Transverse colon (tissue), 4 donors: Measurements from ENCODE around the gene CCNE1. TPM values are rescaled to one million over a fixed set of nuclear protein-coding genes. Genes with fewer than 3 reads are reported as not detected.
"Not testable (repeated sequence)": the region's sequence is repeated elsewhere in the genome, so short reads cannot be mapped to it uniquely, and the experiment has no call there.

Experiments
- DNase-seq: peaks from one replicate; pipeline ENCODE4 v3.0.0-alpha.2; 2019
- H3K27ac ChIP-seq, 4 donors: fragments of 200-600 bp; sonication (generic); 2 replicates each; pipeline ENCODE4 v1.5.1; 2016 to 2018; ENCODE audit warnings: inconsistent platforms in 4 of 4
- H3K27me3 ChIP-seq: fragments of 200-600 bp; sonication (generic); 2 replicates; pipeline ENCODE4 v1.5.1; 2017; ENCODE audit warnings: inconsistent platforms
- H3K36me3 ChIP-seq, 4 donors: fragments of 200-600 bp; sonication (generic); 2 replicates each; pipeline ENCODE4 v1.5.1; 2017 to 2019; ENCODE audit warnings: inconsistent platforms in 4 of 4
- H3K4me1 ChIP-seq, 4 donors: fragments of 200-600 bp; sonication (generic); 2 replicates each; pipeline ENCODE4 v1.5.1; 2017 to 2020; ENCODE audit warnings: inconsistent platforms in 4 of 4
- H3K4me3 ChIP-seq, 4 donors: fragments of 200-600 bp; sonication (generic); 1 replicate in 1 of 4; 2 replicates in 3 of 4; pipeline versions ENCODE4 v1.5.1 to v1.6.1; 2017 to 2019; ENCODE audit warnings: inconsistent platforms in 4 of 4
- H3K9me3 ChIP-seq, 2 donors: fragments of 200-600 bp; sonication (generic); 2 replicates each; pipeline ENCODE4 v1.5.1; 2017 to 2019; ENCODE audit warnings: inconsistent platforms in 2 of 2
- EP300 ChIP-seq: sonication (generic); formaldehyde crosslinking; IDR thresholded peaks from one replicate; pipeline ENCODE4 v1.6.1; 2017; ENCODE audit warnings: antibody characterized with exemption, low read depth
- POLR2A ChIP-seq: fragments of 450-650 bp; IDR thresholded peaks from one replicate; pipeline ENCODE4 v1.6.1; 2016; ENCODE audit warnings: antibody characterized with exemption, mild to moderate bottlenecking, moderate library complexity
- POLR2AphosphoS5 ChIP-seq, 3 donors: sonication (generic); formaldehyde crosslinking; IDR thresholded peaks; one replicate each; pipeline ENCODE4 v1.6.1; 2016; ENCODE audit warnings: antibody characterized with exemption in 3 of 3
- whole genome bisulfite sequencing, 2 donors: methylation state at CpG; one replicate each; pipeline ENCODE4 v1.1.5; 2018; ENCODE audit warnings: low coverage in 1 of 2; 5-methylcytosine and 5-hydroxymethylcytosine counted together
- in situ Hi-C, 4 donors: fragments of 200-750 bp; cut with MboI; loops; one replicate each; pipeline versions ENCODE4 v1.15.0 to v1.15.1; 2017; ENCODE audit warnings: low sequenced_read_pairs in 3 of 4, low pct_ligation_motif_present in 1 of 4, low pct_unique_long_range_greater_than_20kb in 1 of 4
- intact Hi-C: fragments of 100-400 bp; cut with DNase I; formaldehyde crosslinking; loops from one replicate; pipeline ENCODE4 v1.15.1; 2023; ENCODE audit warnings: low total_unique reads
- total RNA-seq, 4 donors: library from RNA; depleted of rRNA; stranded (reverse); fragments of >200 nt; gene quantifications; one replicate each; pipeline ENCODE4 v1.1.0, GENCODE V29; 2016
- TF ChIP-seq, protein P1 (sequence below), 5 experiments: fragments of 200-600 bp in 3 of 5; fragments of 450-650 bp in 2 of 5; sonication (generic) in 3 of 5; IDR thresholded peaks; 1 replicate in 2 of 5; 2 replicates in 3 of 5; pipeline ENCODE4 v1.5.1; 2016 to 2017; ENCODE audit warnings: antibody characterized with exemption in 5 of 5, inconsistent platforms in 3 of 5, mild to moderate bottlenecking in 2 of 5, moderate library complexity in 1 of 5

CCNE1 gene
- total RNA-seq, 4 donors from 2014 or later: 1.7 to 30.3 (median 5.8) TPM

DNA sequence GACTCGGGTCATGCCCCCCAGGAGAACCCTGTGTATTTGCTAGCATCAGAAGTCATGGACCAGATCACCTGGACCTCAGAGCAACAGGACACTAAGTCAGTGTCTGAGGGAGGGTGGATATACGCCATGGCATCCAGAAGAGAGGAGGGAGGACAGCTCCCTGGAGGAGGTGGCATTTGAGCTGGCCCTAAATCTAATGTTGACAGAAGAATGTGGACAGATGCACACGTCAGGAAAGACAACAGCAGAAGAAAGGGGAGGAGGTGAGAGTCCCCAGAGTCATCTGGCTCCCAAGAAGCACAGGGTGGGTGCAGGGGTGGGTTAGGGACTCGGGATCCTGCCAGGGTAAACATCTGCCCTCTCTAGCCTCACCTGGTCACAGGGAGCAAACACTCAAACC is 24.5 kb upstream of the CCNE1 start:
- Histone ChIP-seq H3K4me3 (no peak overlapping the region), H3K9me3 (no peaks in the 10 kb centered on the region), H3K27ac (no peak overlapping the region), H3K27me3 (no peaks in the 10 kb centered on the region), H3K4me1 (no peaks in the 10 kb centered on the region), H3K36me3 (no peaks in the 10 kb centered on the region)
- TF ChIP-seq, protein P1, sequence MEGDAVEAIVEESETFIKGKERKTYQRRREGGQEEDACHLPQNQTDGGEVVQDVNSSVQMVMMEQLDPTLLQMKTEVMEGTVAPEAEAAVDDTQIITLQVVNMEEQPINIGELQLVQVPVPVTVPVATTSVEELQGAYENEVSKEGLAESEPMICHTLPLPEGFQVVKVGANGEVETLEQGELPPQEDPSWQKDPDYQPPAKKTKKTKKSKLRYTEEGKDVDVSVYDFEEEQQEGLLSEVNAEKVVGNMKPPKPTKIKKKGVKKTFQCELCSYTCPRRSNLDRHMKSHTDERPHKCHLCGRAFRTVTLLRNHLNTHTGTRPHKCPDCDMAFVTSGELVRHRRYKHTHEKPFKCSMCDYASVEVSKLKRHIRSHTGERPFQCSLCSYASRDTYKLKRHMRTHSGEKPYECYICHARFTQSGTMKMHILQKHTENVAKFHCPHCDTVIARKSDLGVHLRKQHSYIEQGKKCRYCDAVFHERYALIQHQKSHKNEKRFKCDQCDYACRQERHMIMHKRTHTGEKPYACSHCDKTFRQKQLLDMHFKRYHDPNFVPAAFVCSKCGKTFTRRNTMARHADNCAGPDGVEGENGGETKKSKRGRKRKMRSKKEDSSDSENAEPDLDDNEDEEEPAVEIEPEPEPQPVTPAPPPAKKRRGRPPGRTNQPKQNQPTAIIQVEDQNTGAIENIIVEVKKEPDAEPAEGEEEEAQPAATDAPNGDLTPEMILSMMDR (IDR thresholded peaks at IDR 0.05): no peak
- TF ChIP-seq EP300 (no peak), POLR2AphosphoS5 (IDR thresholded peaks at IDR 0.05) (no peak), POLR2A (no peak)
- intact Hi-C loops (no loop called here), in situ Hi-C loops (no loop called here)
- WGBS, 2 donors: 54 to 59% methylated on average over 4 of the region's 4 CpGs
- DNase-seq: no peak

DNA sequence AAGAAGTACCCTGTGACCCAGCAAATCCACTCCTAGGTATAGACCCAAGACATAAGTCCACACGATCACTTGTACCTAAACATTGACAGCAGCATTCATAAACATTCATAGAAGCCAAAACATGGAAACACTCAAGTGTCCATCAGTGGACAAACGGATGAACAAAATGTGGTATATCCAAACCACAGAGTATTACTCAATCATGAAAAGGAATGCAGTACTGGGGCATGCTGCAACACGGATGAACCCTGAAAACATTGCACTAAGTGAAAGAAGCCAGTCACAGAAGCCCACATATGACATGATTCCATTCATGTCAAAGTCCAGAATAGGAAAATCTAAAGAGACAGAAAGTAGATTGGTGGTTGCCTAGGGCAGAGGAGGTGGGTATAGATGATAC is 22.8 kb upstream of the CCNE1 start:
- no peak overlapping the region for H3K27ac ChIP-seq
- no peaks in the 10 kb centered on the region for H3K36me3 ChIP-seq
- WGBS, 2 donors: 67 to 88% methylated on average over 2 to 3 of the region's 3 CpGs
- H3K9me3 ChIP-seq: no peaks in the 10 kb centered on the region
- intact Hi-C loops (no loop called here), in situ Hi-C loops (no loop called here)
- no peaks in the 10 kb centered on the region for H3K4me1 ChIP-seq
- TF ChIP-seq, protein P1 (IDR thresholded peaks at IDR 0.05): no peak
- TF ChIP-seq EP300 (no peak), POLR2AphosphoS5 (IDR thresholded peaks at IDR 0.05) (no peak), POLR2A (no peak)
- no peak overlapping the region for H3K4me3 ChIP-seq
- no peaks in the 10 kb centered on the region for H3K27me3 ChIP-seq
- DNase-seq: no peak

DNA sequence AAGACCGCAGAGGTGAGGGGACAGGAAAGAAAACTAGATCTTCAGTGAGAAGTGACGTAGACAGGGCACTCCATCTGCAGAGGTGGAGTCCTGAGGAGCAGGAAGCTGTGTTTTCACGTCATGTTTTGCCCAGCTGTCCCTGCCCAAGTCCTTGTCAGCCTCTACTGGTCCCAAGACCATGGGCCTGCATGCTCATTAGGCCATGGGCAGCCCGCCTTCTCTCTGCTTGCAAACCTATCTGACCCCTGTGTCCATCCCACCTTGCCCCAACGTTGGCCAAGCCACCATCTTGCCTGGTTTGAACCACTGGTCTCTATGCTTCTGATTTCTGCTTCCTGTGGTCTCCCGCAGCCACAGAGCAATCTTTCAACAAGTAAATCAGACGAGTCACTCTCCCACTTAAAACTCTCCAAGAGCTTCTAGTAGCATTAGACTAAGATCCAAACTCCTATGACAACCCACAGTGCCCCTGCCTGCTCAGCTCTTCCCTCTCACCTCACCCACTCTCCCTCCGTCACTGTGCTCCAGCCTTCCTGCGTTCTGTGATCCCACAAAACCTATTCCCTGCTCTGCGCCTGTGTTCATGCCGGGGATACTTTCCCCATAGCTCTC is 18.6 kb upstream of the CCNE1 start:
- no peak for DNase-seq
- in situ Hi-C loops: no loop called here
- WGBS, 2 donors: 80 to 100% methylated on average over 4 to 11 of the region's 11 CpGs

DNA sequence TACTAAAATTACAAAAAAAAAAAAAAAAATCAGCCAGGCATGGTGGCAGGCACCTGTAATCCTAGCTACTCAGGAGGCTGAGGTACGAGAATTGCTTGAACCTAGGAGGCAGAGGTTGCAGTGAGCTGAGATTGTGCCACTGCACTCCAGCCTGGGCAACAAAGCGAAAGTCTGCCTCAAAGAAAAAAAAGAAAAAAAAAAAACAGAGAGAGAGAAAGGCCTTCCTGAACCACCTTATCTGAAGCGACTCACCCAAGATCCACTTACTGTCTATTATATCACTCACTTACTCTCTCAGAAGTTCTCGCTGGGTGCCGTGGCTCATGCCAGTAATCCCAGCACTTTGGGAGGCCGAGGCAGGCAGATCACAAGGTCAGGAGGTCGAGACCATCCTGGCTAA is 17.3 kb upstream of the CCNE1 start:
- WGBS, 2 donors: 86 to 100% methylated on average over 1 to 7 of the region's 7 CpGs
- H3K4me1 ChIP-seq, in situ Hi-C loops, H3K27me3 ChIP-seq, H3K36me3 ChIP-seq, H3K9me3 ChIP-seq, H3K4me3 ChIP-seq, DNase-seq, H3K27ac ChIP-seq, intact Hi-C loops: not testable (repeated sequence)

More for the DNA sequence above, 18.6 kb upstream of the CCNE1 start:
- no peaks in the 10 kb centered on the region for H3K27me3 ChIP-seq
- TF ChIP-seq EP300 (no peak), POLR2A (no peak), POLR2AphosphoS5 (IDR thresholded peaks at IDR 0.05) (no peak)
- TF ChIP-seq, protein P1 (IDR thresholded peaks at IDR 0.05): no peak
- no peaks in the 10 kb centered on the region for H3K36me3 ChIP-seq
- no peak overlapping the region for H3K4me3 ChIP-seq
- no peaks in the 10 kb centered on the region for H3K9me3 ChIP-seq
- no peak overlapping the region for H3K27ac ChIP-seq
- intact Hi-C loops: no loop called here
- H3K4me1 ChIP-seq: no peaks in the 10 kb centered on the region
